ENCODE data around the gene MAML1.

The MAML1 gene

GRCh38 chr5:179802207-179802883, 69.7 kb downstream of the MAML1 start:
- H3K27ac Mint-ChIP-seq, result peak overlapping the region in 1 of 2 donors; percentile 70
- H3K4me3 Mint-ChIP-seq, result peak overlapping the region in 1 of 2 donors; percentile 10
- ATAC-seq (replicated peaks), result no peak
- H3K4me1 Mint-ChIP-seq (ENCODE audit: low read depth in 2 of 2), result peaks cover 23 to 31% of the 10 kb centered on the region in 2 donors
- DNase-seq, result no peak
- H3K9me3 Mint-ChIP-seq, result no peaks in the 10 kb centered on the region
- H3K36me3 Mint-ChIP-seq (ENCODE audit: insufficient read depth), result peaks cover 34% of the 10 kb centered on the region
- no peaks in the 10 kb centered on the region for H3K27me3 Mint-ChIP-seq

GRCh38 chr5:179802950-179803562, 70.4 kb downstream of the MAML1 start:
- Mint-ChIP-seq H3K4me3 (no peak overlapping the region), H3K27ac (no peak overlapping the region), H3K9me3 (no peaks in the 10 kb centered on the region), H3K27me3 (no peaks in the 10 kb centered on the region), H3K4me1 (ENCODE audit: low read depth in 2 of 2) (peaks cover 23 to 31% of the 10 kb centered on the region in 2 donors), H3K36me3 (ENCODE audit: insufficient read depth) (peaks cover 33% of the 10 kb centered on the region)
- DNase-seq (no peak), ATAC-seq (replicated peaks) (no peak)

- Mint-ChIP-seq H3K4me3 (peak overlapping the region; percentile 83 to 87), H3K4me1 (ENCODE audit: low read depth in 2 of 2) (peaks cover 23 to 31% of the 10 kb centered on the region in 2 donors), H3K9me3 (no peaks in the 10 kb centered on the region), H3K27me3 (no peaks in the 10 kb centered on the region), H3K27ac (peak overlapping the region in 1 of 2 donors; percentile 87), H3K36me3 (ENCODE audit: insufficient read depth) (peaks cover 30% of the 10 kb centered on the region)
- ATAC-seq (replicated peaks) (no peak), DNase-seq (no peak)
Observed at GRCh38 chr5:179803651-179804554, 71.3 kb downstream of the MAML1 start.

- DNase-seq, result no peak
- Mint-ChIP-seq H3K9me3 (no peaks in the 10 kb centered on the region), H3K36me3 (ENCODE audit: insufficient read depth) (peaks cover 24% of the 10 kb centered on the region), H3K27ac (peak overlapping the region; percentile 77 to 90), H3K27me3 (no peaks in the 10 kb centered on the region), H3K4me1 (ENCODE audit: low read depth in 2 of 2) (peaks cover 23 to 27% of the 10 kb centered on the region in 2 donors), H3K4me3 (peak overlapping the region; percentile 83 to 87)
- no peak for ATAC-seq (replicated peaks)
Observed at GRCh38 chr5:179804555-179804947, 71.9 kb downstream of the MAML1 start.

GRCh38 chr5:179805070-179805528, 72.5 kb downstream of the MAML1 start:
- H3K9me3 Mint-ChIP-seq, result no peaks in the 10 kb centered on the region
- no peak for ATAC-seq (replicated peaks)
- no peak for DNase-seq
- peak overlapping the region; percentile 77 to 90 for H3K27ac Mint-ChIP-seq
- peaks cover 23 to 24% of the 10 kb centered on the region in 2 donors for H3K4me1 Mint-ChIP-seq (ENCODE audit: low read depth in 2 of 2)
- H3K27me3 Mint-ChIP-seq, result no peaks in the 10 kb centered on the region
- peak overlapping the region; percentile 83 to 87 for H3K4me3 Mint-ChIP-seq
- peaks cover 21% of the 10 kb centered on the region for H3K36me3 Mint-ChIP-seq (ENCODE audit: insufficient read depth)

DNA sequence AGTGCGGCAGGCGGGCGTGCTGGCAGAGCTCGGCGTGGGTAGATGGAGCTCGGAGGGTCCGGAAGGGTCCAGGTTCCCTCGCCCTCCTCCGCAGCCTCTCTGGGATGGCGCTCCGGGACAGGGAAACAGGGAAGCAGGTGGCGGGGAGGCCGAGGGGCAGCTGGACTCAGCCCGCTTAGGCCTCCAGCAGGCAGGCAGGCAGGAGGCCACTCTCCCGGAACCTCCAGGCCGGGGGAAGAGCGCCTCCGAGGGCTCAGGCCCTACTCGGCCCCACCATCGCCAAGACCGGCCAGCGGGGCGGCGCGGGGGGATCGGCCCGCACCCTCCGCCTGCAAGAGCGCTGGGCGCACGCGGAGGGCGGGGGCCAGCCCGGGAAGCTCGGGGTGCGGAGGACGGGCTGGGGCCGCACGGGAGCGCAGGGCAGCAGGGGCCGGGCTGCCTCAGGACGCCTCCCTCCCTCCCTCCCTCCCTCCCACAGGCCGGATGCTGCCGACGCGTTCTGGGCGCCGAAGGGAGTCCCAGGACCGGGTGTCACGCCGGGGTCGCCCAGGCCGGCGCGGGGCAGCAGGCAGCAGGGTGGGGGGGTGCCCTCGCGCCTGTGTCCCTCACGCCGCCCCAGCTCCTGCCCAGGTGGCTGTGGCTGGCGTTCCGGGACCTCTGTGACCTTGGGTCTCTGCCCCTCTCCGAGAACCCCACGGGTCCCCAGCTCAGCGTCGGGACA, 73.1 kb downstream of the MAML1 start:
- peak overlapping the region; percentile 77 to 90 for H3K27ac Mint-ChIP-seq

DNA sequence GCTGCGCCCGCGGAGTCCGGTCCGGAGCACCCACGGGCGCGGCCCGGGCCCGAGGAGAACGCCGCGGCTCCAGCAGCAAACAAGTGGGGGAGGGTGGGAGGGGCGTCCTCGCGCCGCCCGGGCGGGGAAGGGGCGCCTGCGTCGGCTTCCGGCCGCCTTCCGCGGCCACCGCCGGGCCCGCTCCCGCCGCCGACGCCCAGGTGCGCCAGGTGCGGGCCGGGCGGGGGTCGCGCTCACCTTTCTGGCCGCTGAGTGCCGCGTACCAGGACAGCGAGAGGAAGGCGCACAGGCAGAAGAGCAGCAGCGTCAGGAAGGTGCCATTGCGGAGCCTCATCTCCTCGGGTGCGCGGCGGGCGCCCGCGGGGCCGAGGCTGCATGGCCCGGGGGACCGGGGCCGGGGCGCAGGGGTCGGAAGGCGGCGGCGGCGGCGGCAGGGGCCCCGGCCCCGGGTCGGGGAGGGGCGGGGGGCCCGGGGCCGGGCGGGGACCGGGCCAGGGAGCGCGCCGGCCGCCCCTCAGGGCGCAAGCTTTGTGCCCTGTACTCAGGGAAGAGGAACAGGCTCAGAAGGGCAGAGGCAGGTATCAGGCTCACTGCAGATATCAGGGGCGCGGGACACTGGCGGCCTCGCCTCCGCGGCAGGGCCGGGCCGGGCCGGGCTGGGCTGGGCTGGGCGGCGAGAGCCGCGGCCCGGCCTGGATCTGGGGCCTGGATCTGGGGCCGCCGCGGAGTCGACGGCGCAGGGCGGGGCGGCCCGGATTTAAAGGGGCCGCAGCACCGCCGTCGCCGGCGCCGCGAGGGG, 73.8 kb downstream of the MAML1 start, which contains the start of gene MGAT4B:
TSS of gene MGAT4B (minus strand) at position 617 of the 799 bp plus-strand sequence. CDS start at position 334, 283 bp downstream.
- H3K27me3 Mint-ChIP-seq, result no peaks in the 10 kb centered on the region
- H3K4me3 Mint-ChIP-seq, result peak within 1 kb of the TSS; percentile 83 to 87
- H3K9me3 Mint-ChIP-seq, result no peaks in the 10 kb centered on the region
- DNase-seq (peak; percentile 50 to 66 (median 56)), ATAC-seq (replicated peaks) (peak; percentile 81)
- peaks cover 21% of the 10 kb centered on the region for H3K36me3 Mint-ChIP-seq (ENCODE audit: insufficient read depth)
- peak within 1 kb of the TSS in 1 of 2 donors; percentile 59 for H3K27ac Mint-ChIP-seq
- peaks cover 23 to 24% of the 10 kb centered on the region in 2 donors for H3K4me1 Mint-ChIP-seq (ENCODE audit: low read depth in 2 of 2)

More for the DNA sequence above, 73.1 kb downstream of the MAML1 start:
- ATAC-seq (replicated peaks) (peak; percentile 35), DNase-seq (no peak)
- Mint-ChIP-seq H3K4me1 (ENCODE audit: low read depth in 2 of 2) (peaks cover 23 to 24% of the 10 kb centered on the region in 2 donors), H3K27me3 (no peaks in the 10 kb centered on the region), H3K9me3 (no peaks in the 10 kb centered on the region), H3K4me3 (peak overlapping the region; percentile 83 to 87), H3K36me3 (ENCODE audit: insufficient read depth) (peaks cover 21% of the 10 kb centered on the region)

DNA sequence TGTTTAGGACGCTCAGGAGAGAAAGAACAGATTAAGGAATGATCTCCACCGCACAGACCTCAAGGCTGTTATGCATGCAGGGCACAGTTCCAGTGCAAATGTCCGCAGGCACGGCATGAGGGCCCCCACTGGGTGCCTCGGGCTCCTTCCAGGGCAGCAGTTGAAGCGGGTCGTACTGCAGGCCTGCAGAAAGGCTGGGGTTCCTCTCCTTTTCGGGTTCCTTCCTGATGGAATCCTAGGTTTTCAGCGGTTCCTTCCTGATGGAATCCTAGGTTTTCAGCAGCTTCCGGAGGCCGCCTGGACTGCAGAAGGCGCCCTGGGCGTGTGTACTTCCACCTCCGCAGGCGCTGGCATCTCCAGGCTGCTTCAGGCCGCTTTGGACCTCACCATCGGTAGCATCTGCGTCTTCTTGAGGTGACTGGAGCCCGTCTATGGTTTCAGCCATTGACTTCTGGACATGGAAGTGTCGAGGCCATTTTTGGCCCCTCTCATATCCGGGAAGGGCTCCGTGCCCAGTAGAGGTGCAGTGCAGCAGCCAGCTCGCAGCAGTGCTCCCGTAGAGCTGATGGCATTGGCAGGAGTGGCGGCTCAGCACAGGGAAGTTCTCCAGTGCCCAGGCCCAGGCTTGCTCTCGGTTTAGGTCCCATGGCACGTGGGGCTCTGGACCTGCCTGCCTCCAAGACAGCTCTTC, 79.7 kb downstream of the MAML1 start:
- Mint-ChIP-seq H3K4me1 (ENCODE audit: low read depth in 2 of 2) (peaks cover 0 to 2% of the 10 kb centered on the region in 2 donors), H3K27ac (no peak overlapping the region)

GRCh38 chr5:179812997-179813607, 80.5 kb downstream of the MAML1 start:
- ATAC-seq (replicated peaks) (no peak), DNase-seq (no peak)
- Mint-ChIP-seq H3K9me3 (no peaks in the 10 kb centered on the region), H3K27ac (no peak overlapping the region), H3K36me3 (ENCODE audit: insufficient read depth) (peaks cover 24% of the 10 kb centered on the region), H3K27me3 (no peaks in the 10 kb centered on the region), H3K4me3 (no peak overlapping the region), H3K4me1 (ENCODE audit: low read depth in 2 of 2) (peaks cover 2 to 5% of the 10 kb centered on the region in 2 donors)

More for the DNA sequence above, 79.7 kb downstream of the MAML1 start:
- Mint-ChIP-seq H3K36me3 (ENCODE audit: insufficient read depth) (peaks cover 19% of the 10 kb centered on the region), H3K9me3 (no peaks in the 10 kb centered on the region), H3K4me3 (no peak overlapping the region), H3K27me3 (no peaks in the 10 kb centered on the region)
- no peak for DNase-seq
- no peak for ATAC-seq (replicated peaks)

- H3K4me3 Mint-ChIP-seq, result no peak overlapping the region
- no peak for DNase-seq
- H3K36me3 Mint-ChIP-seq (ENCODE audit: insufficient read depth), result peaks cover 33% of the 10 kb centered on the region
- H3K27ac Mint-ChIP-seq, result no peak overlapping the region
- H3K27me3 Mint-ChIP-seq, result no peaks in the 10 kb centered on the region
- H3K9me3 Mint-ChIP-seq, result no peaks in the 10 kb centered on the region
- H3K4me1 Mint-ChIP-seq (ENCODE audit: low read depth in 2 of 2), result peaks cover 5 to 9% of the 10 kb centered on the region in 2 donors
- ATAC-seq (replicated peaks), result no peak
Observed at GRCh38 chr5:179814090-179814489, 81.5 kb downstream of the MAML1 start.

- no peaks in the 10 kb centered on the region for H3K27me3 Mint-ChIP-seq
Observed at GRCh38 chr5:179815491-179816249, 83.0 kb downstream of the MAML1 start.

More at GRCh38 chr5:179815491-179816249, 83.0 kb downstream of the MAML1 start:
- peaks cover 47% of the 10 kb centered on the region for H3K36me3 Mint-ChIP-seq (ENCODE audit: insufficient read depth)
- H3K4me3 Mint-ChIP-seq, result peak overlapping the region; percentile 8 to 60
- ATAC-seq (replicated peaks) (no peak), DNase-seq (no peak)
- peaks cover 16 to 19% of the 10 kb centered on the region in 2 donors for H3K4me1 Mint-ChIP-seq (ENCODE audit: low read depth in 2 of 2)
- no peak overlapping the region for H3K27ac Mint-ChIP-seq
- H3K9me3 Mint-ChIP-seq, result no peaks in the 10 kb centered on the region
